K562 (cell line): ENCODE data around the gene OGDH. TPM values are rescaled to one million over a fixed set of nuclear protein-coding genes. Genes with fewer than 3 reads are reported as not detected.

Experiments
- ATAC-seq: fragments of 200-7000 bp; cut with Tn5 transposase; 3 replicates; pipeline ENCODE4 v1.9.1; 2020; ENCODE audit warnings: moderate library complexity
- BruUV-seq: library from RNA; stranded (reverse); fragments of 400-500 nt; replicated peaks from 2 replicates; lab custom pipeline; 2021; lab: Mats Ljungman, UMichigan
- CTCF ChIA-PET: fragments of 300-600 bp; formaldehyde crosslinking; extraction: SDS; loops from one replicate; lab custom pipeline; 2021; ENCODE audit warnings: low intra/inter-chr PET ratio; lab: Yijun Ruan, JAX
- POLR2A ChIA-PET: fragments of 300-600, 350-650 bp; sonication (Branson Sonifier 250); formaldehyde crosslinking; extraction: SDS; loops from one replicate; lab custom pipeline; 2021; ENCODE audit warnings: antibody characterized with exemption, inconsistent platforms; lab: Yijun Ruan, JAX
- DNase-seq, 4 experiments: peaks; one replicate each; pipeline versions ENCODE4 v3.0.0 to v3.0.0-alpha.2; 2011 to 2018; ENCODE audit warnings: low spot score in 3 of 4, mixed read lengths in 3 of 4; ENCODE audit errors: extremely low read depth in 1 of 4
- FAIRE-seq: peaks from 2 replicates; lab custom pipeline; 2011; peaks lifted over from hg19 to GRCh38; lab: Jason Lieb, UNC
- H2AFZ ChIP-seq: 2 replicates; pipeline ENCODE4 v1.6.0; 2011; ENCODE audit warnings: low read depth, low read length, control low read depth, inconsistent platforms
- H3K27ac ChIP-seq: fragments of 200-600 bp; 3 replicates; pipeline ENCODE4 v1.8.0; 2011; ENCODE audit warnings: low read depth, mild to moderate bottlenecking, control low read depth, inconsistent platforms, low read length, moderate library complexity, mixed read lengths; ENCODE audit errors: extremely low read depth
- H3K27me3 ChIP-seq, 2 experiments: fragments of 300-600 bp in 1 of 2; 2 replicates in 1 of 2; 3 replicates in 1 of 2; pipeline versions ENCODE4 v1.6.0 to v1.8.0; 2011; ENCODE audit warnings: inconsistent platforms in 2 of 2, low read length in 2 of 2, mild to moderate bottlenecking in 1 of 2, mixed read lengths in 1 of 2, moderate library complexity in 1 of 2; ENCODE audit not compliant: control insufficient read depth in 2 of 2, insufficient read depth in 2 of 2
- H3K36me3 ChIP-seq: fragments of 300-600 bp; 3 replicates; pipeline ENCODE4 v1.8.0; 2011; ENCODE audit warnings: mild to moderate bottlenecking, low read length, inconsistent platforms; ENCODE audit not compliant: control insufficient read depth, insufficient read depth
- H3K4me1 ChIP-seq, 2 experiments: fragments of 200-600 bp in 1 of 2; replicated peaks in 1 of 2; 2 replicates in 1 of 2; 3 replicates in 1 of 2; pipeline versions ENCODE4 v1.5.1 to v1.8.0; 2011; ENCODE audit warnings: inconsistent platforms in 2 of 2, low read length in 2 of 2, mild to moderate bottlenecking in 1 of 2, mixed read lengths in 1 of 2, moderate library complexity in 1 of 2; ENCODE audit not compliant: control insufficient read depth in 2 of 2, insufficient read depth in 2 of 2
- H3K4me2 ChIP-seq: 2 replicates; pipeline ENCODE4 v1.6.1; 2011; ENCODE audit warnings: low read length, control low read depth, inconsistent platforms, mixed read lengths; ENCODE audit not compliant: insufficient read depth
- H3K4me3 ChIP-seq: fragments of 200-600 bp; sonication (generic), shearing (Covaris generic); 2 replicates; pipeline ENCODE4 v1.5.1; 2016; ENCODE audit warnings: control low read depth, inconsistent platforms
- H3K79me2 ChIP-seq: fragments of 200-600 bp; 3 replicates; pipeline ENCODE4 v1.8.0; 2011; ENCODE audit warnings: low read length, inconsistent platforms; ENCODE audit not compliant: control insufficient read depth, insufficient read depth
- H3K9ac ChIP-seq, 2 experiments: 2 replicates each; pipeline versions ENCODE4 v1.6.0 to v1.6.1; 2011; ENCODE audit warnings: low read depth in 2 of 2, low read length in 2 of 2, control low read depth in 1 of 2, inconsistent platforms in 1 of 2, mild to moderate bottlenecking in 1 of 2, mixed read lengths in 1 of 2; ENCODE audit not compliant: insufficient read depth in 1 of 2
- H3K9me1 ChIP-seq: one replicate; pipeline ENCODE4 v1.6.0; 2011; ENCODE audit warnings: inconsistent platforms, mild to moderate bottlenecking, low read length, moderate library complexity; ENCODE audit not compliant: control insufficient read depth, insufficient read depth
- H3K9me3 ChIP-seq: replicated peaks from 2 replicates; pipeline ENCODE4 v1.5.1; 2011; ENCODE audit warnings: low read depth, low read length, inconsistent platforms; ENCODE audit not compliant: control insufficient read depth, insufficient read depth
- H4K20me1 ChIP-seq: replicated peaks from 2 replicates; pipeline ENCODE4 v1.6.1; 2011; ENCODE audit warnings: low read length, inconsistent platforms, mixed read lengths; ENCODE audit not compliant: control insufficient read depth, insufficient read depth
- ARID4B ChIP-seq: sonication (generic); formaldehyde crosslinking; IDR thresholded peaks from 2 replicates; pipeline ENCODE4 v1.8.0; 2022; ENCODE audit warnings: mild to moderate bottlenecking, missing genetic modification reagents
- ATF3 ChIP-seq, 2 experiments: fragments of 450-650 bp in 1 of 2; sonication (generic) in 1 of 2; formaldehyde crosslinking in 1 of 2; IDR thresholded peaks in 1 of 2; conservative IDR thresholded peaks in 1 of 2; 2 replicates each; pipeline versions ENCODE4 v1.6.1 to v1.8.1; 2016 to 2023; ENCODE audit warnings: mild to moderate bottlenecking in 2 of 2, moderate library complexity in 2 of 2, inconsistent platforms in 1 of 2, missing genetic modification reagents in 1 of 2
- ATF6 ChIP-seq: sonication (generic); formaldehyde crosslinking; IDR thresholded peaks from 2 replicates; pipeline ENCODE4 v1.4.0; 2020; ENCODE audit warnings: mild to moderate bottlenecking, missing genetic modification reagents
- CHD1 ChIP-seq: fragments of 200-600 bp; sonication (generic); IDR thresholded peaks from one replicate; pipeline ENCODE4 v1.6.1; 2012; ENCODE audit warnings: mild to moderate bottlenecking, moderate library complexity, low read length, inconsistent platforms
- CREM ChIP-seq: IDR thresholded peaks from 2 replicates; pipeline ENCODE4 v1.6.1; 2014; ENCODE audit warnings: antibody characterized with exemption, low read depth
- E2F5 ChIP-seq: sonication (generic); formaldehyde crosslinking; IDR thresholded peaks from 2 replicates; pipeline ENCODE4 v1.8.0; 2022; ENCODE audit warnings: mild to moderate bottlenecking, missing genetic modification reagents
- HMG20A ChIP-seq: fragments of 450-650 bp; formaldehyde crosslinking; conservative IDR thresholded peaks from 2 replicates; pipeline ENCODE4 v1.4.0; 2020; ENCODE audit warnings: mild to moderate bottlenecking, mixed read lengths
- LEF1 ChIP-seq: fragments of 450-650 bp; IDR thresholded peaks from 2 replicates; pipeline ENCODE4 v1.6.1; 2016; ENCODE audit warnings: mild to moderate bottlenecking
- MAFF ChIP-seq: IDR thresholded peaks from 2 replicates; pipeline ENCODE4 v1.6.1; 2012; ENCODE audit warnings: low read length, improper control_type of control experiment
- MED1 ChIP-seq: sonication (generic); formaldehyde crosslinking; IDR thresholded peaks from 2 replicates; pipeline ENCODE4 v1.8.1; 2023; ENCODE audit warnings: missing genetic modification reagents, borderline replicate concordance
- NCOA6 ChIP-seq: fragments of 450-650 bp; IDR thresholded peaks from 2 replicates; pipeline ENCODE4 v1.6.1; 2017; ENCODE audit warnings: mild to moderate bottlenecking
- SMARCA5 ChIP-seq: fragments of 450-650 bp; IDR thresholded peaks from 2 replicates; pipeline ENCODE4 v1.6.1; 2016
- XRCC3 ChIP-seq: fragments of 450-650 bp; IDR thresholded peaks from 2 replicates; pipeline ENCODE4 v1.6.1; 2017; ENCODE audit warnings: mild to moderate bottlenecking, moderate library complexity
- ZKSCAN3 ChIP-seq: fragments of 250-450 bp; sonication (Bioruptor Pico); IDR thresholded peaks from 2 replicates; pipeline ENCODE4 v1.4.0; 2020
- ZNF253 ChIP-seq: fragments of 250-450 bp; sonication (Bioruptor Pico); conservative IDR thresholded peaks from 2 replicates; pipeline ENCODE4 v1.6.1; 2021; ENCODE audit warnings: mild to moderate bottlenecking
- ZNF586 ChIP-seq: fragments of 450-650 bp; formaldehyde crosslinking; conservative IDR thresholded peaks from 2 replicates; pipeline ENCODE4 v1.4.0; 2020; ENCODE audit warnings: mild to moderate bottlenecking, moderate library complexity
- ZZZ3 ChIP-seq: fragments of 450-650 bp; IDR thresholded peaks from 2 replicates; pipeline ENCODE4 v1.6.1; 2016; ENCODE audit warnings: antibody characterized with exemption, mild to moderate bottlenecking, moderate library complexity
- WGBS: fragments of 100-300 bp; shearing (Covaris generic); methylation state at CpG from one replicate; pipeline ENCODE4 v1.1.6; 2016; ENCODE audit warnings: low coverage, mixed read lengths; ENCODE audit not compliant: insufficient coverage; ENCODE audit errors: missing lambda C conversion rate; 5-methylcytosine and 5-hydroxymethylcytosine counted together
- in situ Hi-C: fragments of 300-500 bp; cut with MboI; formaldehyde crosslinking; loops from 4 replicates; pipeline ENCODE4 v1.15.0; 2018; ENCODE audit warnings: inconsistent platforms, mixed read lengths
- intact Hi-C: fragments of 100-400 bp; cut with micrococcal nuclease; formaldehyde crosslinking; loops from 2 replicates; pipeline ENCODE4 v1.14.2; 2022
- polyA plus RNA-seq, 8 experiments: library from polyadenylated mRNA; depleted of rRNA in 4 of 8; stranded (reverse) in 5 of 8; unstranded in 3 of 8; fragments of >200 nt; fragmentation: Nextera tagmentation in 2 of 8; fragmentation: Illumina TruSeq in 1 of 8; extraction: Ambion mirVana in 2 of 8; extraction: Trizol in 1 of 8; gene quantifications; 2 replicates each; pipeline versions ENCODE4 v1.2.1 to v1.2.3, GENCODE V29; 2011 to 2014; ENCODE audit warnings: inconsistent platforms in 1 of 8, missing spikeins in 1 of 8
- total RNA-seq, 7 experiments: library from RNA; depleted of rRNA in 6 of 7; stranded (reverse); fragments of >200 nt in 6 of 7; fragmentation: Illumina TruSeq in 2 of 7; extraction: Trizol in 2 of 7; gene quantifications; 2 replicates each; pipeline versions ENCODE4 v1.2.1 to v1.2.3, GENCODE V29; 2011 to 2021; ENCODE audit warnings: low replicate concordance in 1 of 7

The OGDH gene
- total and polyA plus RNA-seq, 9 of the 15 experiments (the other 6 are each of a cell fraction or from before 2014, with no cell fraction given) = 3.1 to 80.3 (median 23.5) TPM

GRCh38 chr7:44689427-44689826, 83.0 kb downstream of the OGDH start:
- no peak for TF ChIP-seq ZNF586 (CRISPR knock-in tag)
- TF ChIP-seq MED1 = no peak
- TF ChIP-seq SMARCA5 = no peak
- no peak for TF ChIP-seq NCOA6
- TF ChIP-seq ZNF253 (CRISPR knock-in tag) = no peak
- no peak for TF ChIP-seq CHD1
- TF ChIP-seq ZZZ3 = no peak
- no peak for TF ChIP-seq E2F5 (CRISPR knock-in tag)
- no peak for TF ChIP-seq MAFF
- no peak for TF ChIP-seq ZKSCAN3 (CRISPR knock-in tag)
- no peak for TF ChIP-seq XRCC3
- no peak for TF ChIP-seq HMG20A (CRISPR knock-in tag)
- TF ChIP-seq CREM = no peak
- no peak for TF ChIP-seq ATF6 (CRISPR knock-in tag)
- TF ChIP-seq LEF1 = no peak
- TF ChIP-seq ATF3 (IDR thresholded peaks at IDR 0.05) = no peak
- no peak for TF ChIP-seq ATF3 (CRISPR knock-in tag; conservative IDR thresholded peaks at IDR 0.05)
- TF ChIP-seq ARID4B (CRISPR knock-in tag) = no peak
- TF ChIP-seq, all 486 proteins: peak for 0
- H3K79me2 ChIP-seq = no peaks in the 10 kb centered on the region
- no peaks in the 10 kb centered on the region for H4K20me1 ChIP-seq
- peaks cover 46% of the 10 kb centered on the region; the same call in 2 of the 3 replicates for H3K36me3 ChIP-seq
- ATAC-seq (no peak), FAIRE-seq (no peak), DNase-seq (no peak)
- CTCF ChIA-PET = no interaction called here
- intact Hi-C loops (no loop called here), in situ Hi-C loops (no loop called here)
- H3K4me1 ChIP-seq = peaks cover 0 to 4% of the 10 kb centered on the region in 2 experiments; a peak in 1 of 5 replicates
- H3K9ac ChIP-seq = no peak overlapping the region
- H2AFZ ChIP-seq = no peak overlapping the region
- POLR2A ChIA-PET = interaction anchor here (0.5 kb wide), 1 partner anchor 57 kb away, joined by 3 read pairs; no protein-coding TSS in a partner anchor
- BruUV-seq = no TSS peak
- 100% methylated on average over 1 of the region's 2 CpGs for WGBS
- no peak overlapping the region for H3K4me2 ChIP-seq
- no peaks in the 10 kb centered on the region for H3K9me1 ChIP-seq
- no peaks in the 10 kb centered on the region for H3K27me3 ChIP-seq
- H3K4me3 ChIP-seq = no peak overlapping the region
- H3K9me3 ChIP-seq = no peaks in the 10 kb centered on the region
- H3K27ac ChIP-seq = no peak overlapping the region
